ENCODE data around the gene SLC2A9. TPM values are rescaled to one million over a fixed set of nuclear protein-coding genes. Genes with fewer than 3 reads are reported as not detected.

The SLC2A9 gene
- total RNA-seq, 1 experiment from 2014 or later, result 0.27 TPM

DNA sequence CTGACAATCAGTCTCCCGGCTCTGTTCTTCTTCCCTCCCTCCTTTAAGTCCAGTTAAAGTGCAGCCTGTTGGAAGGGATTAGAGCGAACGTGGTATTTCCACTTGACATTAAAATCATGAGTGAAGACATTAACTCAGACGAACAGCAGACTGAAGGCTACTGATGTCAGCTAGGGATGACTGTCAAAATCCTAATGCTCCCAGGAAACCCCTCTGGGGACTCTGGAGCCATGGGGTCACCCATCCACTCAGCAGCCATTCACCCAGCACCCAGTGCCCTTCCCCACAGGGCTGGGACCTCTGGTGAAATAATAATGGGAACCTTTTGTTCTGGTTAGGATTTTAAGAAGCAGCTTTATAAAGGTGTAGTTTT, 126.0 kb downstream of the SLC2A9 start:
- DNase-seq (ENCODE audit: low read depth), result no peak

DNA sequence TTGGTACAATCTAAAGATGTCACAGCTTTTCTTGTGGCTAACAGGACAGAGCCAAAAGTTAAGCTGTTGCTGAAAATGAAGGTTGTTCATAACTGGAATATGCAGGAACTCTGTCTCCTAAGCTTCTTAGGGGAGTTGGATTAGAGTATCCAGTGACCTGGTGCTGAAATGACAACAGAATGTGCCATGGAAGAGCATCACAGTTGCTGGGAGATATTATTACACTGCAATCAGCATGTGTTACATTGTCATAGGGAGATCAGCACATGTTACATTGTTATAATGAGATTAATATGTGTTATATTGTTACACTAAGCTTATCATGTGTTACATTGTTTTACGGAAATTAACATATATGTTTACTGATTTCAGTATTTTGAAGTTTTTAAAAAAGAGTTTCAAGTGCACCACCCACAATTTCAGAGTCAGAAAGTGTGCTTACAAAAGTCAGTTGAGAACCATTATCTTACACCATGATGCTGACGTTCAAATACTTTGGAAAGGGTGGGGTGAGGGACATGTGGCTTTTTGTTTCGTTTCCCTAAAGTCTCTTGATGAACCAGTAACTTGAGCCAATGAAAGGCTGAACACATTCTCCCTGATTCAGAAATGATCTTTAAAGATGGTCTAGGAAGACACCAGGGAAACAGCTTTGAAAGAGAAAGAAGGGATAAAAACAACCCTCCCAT, 126.5 kb downstream of the SLC2A9 start:
- DNase-seq (ENCODE audit: low read depth), result no peak

GRCh38 chr4:9893329-9894108, 127.8 kb downstream of the SLC2A9 start:
- DNase-seq (ENCODE audit: low read depth), result no peak

- no peak for DNase-seq (ENCODE audit: low read depth)
Measured at GRCh38 chr4:9891740-9892139, 129.6 kb downstream of the SLC2A9 start.

DNA sequence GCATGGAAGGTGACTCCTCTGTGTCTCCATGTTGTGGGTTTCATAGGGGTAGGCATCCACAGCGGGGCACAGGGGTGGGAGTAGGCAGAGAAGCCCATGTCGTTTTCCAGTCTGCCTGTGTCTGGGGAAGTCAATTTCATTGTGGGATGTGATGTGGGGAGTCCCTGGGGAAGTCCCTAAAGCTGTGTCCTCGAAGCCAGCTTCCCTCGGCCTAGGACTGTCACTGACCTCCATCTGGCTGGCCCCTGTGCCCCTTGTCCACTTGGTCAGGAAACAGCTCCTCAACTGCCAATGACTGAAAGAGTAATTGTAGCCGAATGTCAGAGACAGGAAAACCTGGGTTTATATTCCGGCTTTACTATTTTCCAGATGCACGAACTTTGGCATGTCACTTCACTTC, 130.2 kb downstream of the SLC2A9 start:
- no peak for DNase-seq (ENCODE audit: low read depth)

DNA sequence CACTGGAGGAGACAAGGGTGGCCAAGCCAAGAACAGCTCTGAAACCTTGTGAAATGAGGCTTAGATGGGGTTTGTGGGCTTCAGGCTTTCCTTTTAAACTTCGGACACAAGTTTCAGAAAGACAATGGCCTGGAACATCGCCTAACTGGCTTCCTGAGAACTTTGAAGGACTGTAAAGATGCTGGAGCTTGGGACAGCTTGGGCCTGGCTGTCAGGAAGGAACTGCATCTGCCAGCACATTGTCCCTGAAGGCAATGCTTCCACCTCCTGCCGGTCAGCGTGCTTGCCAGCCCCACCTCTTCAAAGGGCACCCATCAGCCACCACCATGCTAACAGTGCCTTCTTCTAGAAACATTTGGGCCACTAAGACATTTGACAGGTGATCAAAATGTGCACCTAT, 132.0 kb downstream of the SLC2A9 start:
- DNase-seq (ENCODE audit: low read depth), result no peak

GRCh38 chr4:9885958-9886357, 135.3 kb downstream of the SLC2A9 start:
- no peak for DNase-seq (ENCODE audit: low read depth)

DNA sequence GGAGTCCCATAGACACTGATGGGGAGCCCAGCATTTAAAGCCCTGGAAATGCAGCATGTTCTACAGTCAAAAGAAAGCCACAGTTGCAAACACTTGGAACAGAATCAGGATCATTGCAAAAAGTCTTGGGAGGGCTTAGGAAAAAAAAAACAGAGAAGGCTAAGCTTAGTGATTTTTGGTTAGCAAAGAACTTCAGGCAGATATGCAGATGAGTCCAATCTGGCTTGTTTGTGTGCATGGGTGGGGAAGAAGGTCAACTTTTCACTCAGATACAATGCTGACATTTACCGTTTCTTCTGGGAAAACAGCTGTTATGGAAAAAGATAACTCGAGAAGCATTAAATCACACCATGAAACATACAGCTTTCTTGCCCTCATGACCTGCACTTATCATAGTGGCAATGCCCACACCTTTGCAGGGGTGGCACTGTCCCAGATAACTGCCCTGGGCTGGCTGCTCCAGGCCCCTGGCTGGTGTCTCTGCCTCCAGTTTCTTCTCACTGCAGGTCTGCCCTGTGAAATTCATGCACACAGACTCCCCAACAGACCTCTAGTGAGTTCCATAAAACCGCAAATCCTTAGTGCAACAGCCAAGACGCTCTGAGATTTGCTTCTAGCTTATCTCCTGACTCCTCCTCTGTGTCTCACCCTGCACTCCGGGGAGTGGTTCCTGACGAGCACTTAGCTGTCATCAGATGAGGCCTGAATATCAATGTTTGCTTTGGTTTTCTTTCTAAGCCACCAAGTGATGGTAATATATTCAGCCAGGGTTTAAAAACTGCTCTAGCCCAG, 140.7 kb downstream of the SLC2A9 start:
- DNase-seq (ENCODE audit: low read depth), result no peak

GRCh38 chr4:9877123-9877522, 144.2 kb downstream of the SLC2A9 start:
- no peak for DNase-seq (ENCODE audit: low read depth)

DNA sequence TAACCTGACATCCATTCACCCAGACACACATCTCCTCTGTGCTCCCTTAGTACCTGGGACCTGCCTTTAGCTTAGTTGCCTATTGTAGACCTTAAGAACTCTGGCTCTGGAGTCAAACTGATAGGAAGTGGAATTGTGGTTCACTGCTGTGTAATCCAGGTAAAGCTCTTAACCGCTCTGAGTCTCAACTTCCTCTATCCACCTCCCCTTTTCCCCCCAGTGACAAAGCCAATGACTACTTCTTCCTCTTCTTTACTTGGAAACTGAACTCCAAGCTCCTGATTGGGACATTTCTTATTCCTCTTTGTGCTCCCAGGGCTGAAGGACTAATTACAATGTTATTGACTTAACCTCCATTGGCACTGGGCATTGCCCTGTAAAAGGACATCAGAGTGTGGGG, 145.8 kb downstream of the SLC2A9 start:
- DNase-seq (ENCODE audit: low read depth), result no peak

GRCh38 chr4:9874385-9874784, 146.9 kb downstream of the SLC2A9 start:
- DNase-seq (ENCODE audit: low read depth), result no peak

DNA sequence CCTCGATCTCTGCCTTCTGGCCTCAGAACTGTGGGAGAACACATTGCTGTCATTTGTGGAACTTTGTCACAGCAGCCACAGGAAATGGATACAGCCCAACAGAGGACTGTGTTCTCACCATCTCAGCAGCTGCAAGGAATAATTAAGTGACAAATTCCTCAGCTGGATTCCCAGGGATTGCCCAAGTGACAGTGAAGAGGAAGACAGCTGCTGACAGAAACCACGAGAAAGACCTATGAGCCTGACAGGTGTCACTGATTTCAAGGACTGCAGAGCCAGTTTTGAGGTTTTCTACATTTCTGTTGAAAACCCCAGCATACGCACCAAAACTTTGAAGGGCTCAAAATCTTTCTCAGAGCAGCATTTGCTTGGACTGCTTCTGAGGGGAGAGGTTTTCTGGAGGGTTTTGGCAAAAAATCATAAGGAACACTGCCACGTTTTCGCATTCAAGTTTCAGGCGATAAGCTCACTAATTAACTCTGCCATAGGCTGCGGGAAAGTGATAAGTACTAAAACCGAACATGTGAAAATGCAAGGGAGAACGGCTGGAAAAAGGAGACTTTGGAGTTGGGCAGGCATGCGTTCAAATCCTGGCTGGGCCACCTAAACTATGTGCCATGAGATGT, 151.0 kb downstream of the SLC2A9 start:
- DNase-seq (ENCODE audit: low read depth), result no peak

GRCh38 chr4:9867751-9868425, 153.4 kb downstream of the SLC2A9 start:
- no peak for DNase-seq (ENCODE audit: low read depth)

- no peak for DNase-seq (ENCODE audit: low read depth)
Measured at GRCh38 chr4:9866931-9867330, 154.4 kb downstream of the SLC2A9 start.

DNA sequence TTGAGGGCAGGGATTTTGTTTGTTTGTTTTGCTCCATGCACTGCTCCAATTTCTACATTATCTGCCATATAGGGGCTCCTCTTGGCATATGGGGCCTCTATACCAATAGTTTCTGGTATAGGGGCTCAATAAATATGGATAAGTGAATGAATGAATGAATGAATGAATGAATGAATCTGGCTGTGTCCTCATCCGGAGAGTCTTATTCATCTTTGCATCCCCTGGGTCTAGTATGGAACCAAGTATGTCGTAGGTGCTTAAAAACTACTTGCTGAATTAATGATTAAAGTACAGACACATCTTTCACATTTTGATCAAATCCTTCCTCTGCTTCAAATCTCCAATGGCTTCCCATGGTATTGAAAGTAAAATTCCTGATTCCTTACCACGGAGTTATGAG, 159.7 kb downstream of the SLC2A9 start:
- DNase-seq (ENCODE audit: low read depth), result no peak

DNA sequence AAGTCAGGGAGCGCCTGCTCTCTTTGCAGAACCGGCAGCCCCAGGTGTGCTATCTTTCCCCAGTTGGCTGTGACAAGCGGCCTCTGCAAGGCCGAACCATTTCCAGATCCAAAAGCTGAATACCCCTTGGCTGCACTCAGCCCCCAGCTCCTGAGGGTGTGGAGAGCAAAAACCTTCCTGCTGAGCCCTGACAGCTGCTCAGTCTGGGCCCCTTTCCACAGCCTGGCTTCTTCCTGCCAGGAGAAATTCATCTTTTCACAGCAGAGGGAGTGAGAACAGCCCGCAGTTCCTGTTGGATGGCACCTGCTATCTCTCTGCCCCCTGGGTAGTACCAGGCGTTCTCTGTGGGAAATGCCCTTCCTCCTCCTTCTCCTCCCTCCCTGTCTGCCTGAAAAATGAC, 161.5 kb downstream of the SLC2A9 start:
- DNase-seq (ENCODE audit: low read depth), result no peak

- DNase-seq (ENCODE audit: low read depth), result no peak
Measured at GRCh38 chr4:9849538-9849920, 171.8 kb downstream of the SLC2A9 start.

- DNase-seq (ENCODE audit: low read depth), result no peak
Measured at GRCh38 chr4:9847968-9848748, 173.1 kb downstream of the SLC2A9 start.

GRCh38 chr4:9845791-9846493, 175.4 kb downstream of the SLC2A9 start:
- DNase-seq (ENCODE audit: low read depth), result no peak

- DNase-seq (ENCODE audit: low read depth), result no peak
Measured at GRCh38 chr4:9841072-9841471, 180.2 kb downstream of the SLC2A9 start.
